HG03378 (cell line): Measurements from ENCODE around the gene SLC1A1.
"Not testable (repeated sequence)": the region's sequence is repeated elsewhere in the genome, so short reads cannot be mapped to it uniquely, and the experiment has no call there.

Experiments
- ATAC-seq: cut with Tn5 transposase; IDR thresholded peaks from one replicate; pipeline ENCODE4 v1.9.1; 2021; ENCODE audit warnings: mild to moderate bottlenecking, moderate library complexity; ENCODE audit not compliant: unreplicated experiment

The SLC1A1 gene

GRCh38 chr9:4574657-4575243 is 84.5 kb downstream of the SLC1A1 start:
- peak; percentile 86 for ATAC-seq

GRCh38 chr9:4575997-4576396 is 85.7 kb downstream of the SLC1A1 start:
- no peak for ATAC-seq

GRCh38 chr9:4576448-4576847 is 86.2 kb downstream of the SLC1A1 start:
- no peak for ATAC-seq

GRCh38 chr9:4579001-4579400 is 88.7 kb downstream of the SLC1A1 start:
- no peak for ATAC-seq

- no peak for ATAC-seq
These were observed 90.9 kb downstream of the SLC1A1 start for GRCh38 chr9:4581035-4581760.

GRCh38 chr9:4581861-4582565 is 91.7 kb downstream of the SLC1A1 start:
- no peak for ATAC-seq

GRCh38 chr9:4583001-4583400 is 92.7 kb downstream of the SLC1A1 start:
- no peak for ATAC-seq

- no peak for ATAC-seq
These were observed 94.4 kb downstream of the SLC1A1 start for GRCh38 chr9:4584636-4585035.

GRCh38 chr9:4585135-4585534 is 94.9 kb downstream of the SLC1A1 start:
- ATAC-seq, result no peak

GRCh38 chr9:4588721-4589120 is 98.5 kb downstream of the SLC1A1 start:
- ATAC-seq, result no peak

GRCh38 chr9:4590430-4591122 is 100.3 kb downstream of the SLC1A1 start:
- ATAC-seq, result no peak

- ATAC-seq, result no peak
These were observed 100.8 kb downstream of the SLC1A1 start for GRCh38 chr9:4591123-4591500.

- ATAC-seq, result no peak
These were observed 102.0 kb downstream of the SLC1A1 start for GRCh38 chr9:4592295-4592694.

GRCh38 chr9:4592886-4593285 is 102.6 kb downstream of the SLC1A1 start:
- ATAC-seq, result no peak

- no peak for ATAC-seq
These were observed 104.3 kb downstream of the SLC1A1 start for GRCh38 chr9:4594545-4594944.

- no peak for ATAC-seq
These were observed 104.7 kb downstream of the SLC1A1 start for GRCh38 chr9:4594994-4595393.

GRCh38 chr9:4596165-4596922 is 106.1 kb downstream of the SLC1A1 start:
- ATAC-seq, result peak; percentile 52

- peak; percentile 47 for ATAC-seq
These were observed 110.1 kb downstream of the SLC1A1 start for GRCh38 chr9:4600368-4600767.

- ATAC-seq, result no peak
These were observed 113.6 kb downstream of the SLC1A1 start for GRCh38 chr9:4603830-4604229.

- ATAC-seq, result peak; percentile 75
These were observed 114.4 kb downstream of the SLC1A1 start for GRCh38 chr9:4604678-4605095.

- ATAC-seq, result not testable (repeated sequence)
These were observed 115.8 kb downstream of the SLC1A1 start for GRCh38 chr9:4606033-4606432.
